HL-60 (cell line): Measurements from ENCODE around the gene DDI1.

Source experiments
- DNase-seq, 2 experiments: peaks; one replicate each; pipeline ENCODE4 v3.0.0-alpha.2; 2010 to 2020; ENCODE audit warnings: low read depth in 1 of 2, low spot score in 1 of 2
- H3K27ac ChIP-seq: fragments of 250-450 bp; sonication (Bioruptor Pico); replicated peaks from 2 replicates; pipeline ENCODE4 v1.5.1; 2020; ENCODE audit warnings: mild to moderate bottlenecking, moderate library complexity
- H3K27me3 ChIP-seq: fragments of 250-450 bp; sonication (Bioruptor Pico); 2 replicates; pipeline ENCODE4 v1.5.1; 2021; ENCODE audit warnings: mild to moderate bottlenecking, moderate library complexity; ENCODE audit not compliant: insufficient read depth, poor library complexity, severe bottlenecking
- H3K4me3 ChIP-seq: replicated peaks from 2 replicates; pipeline ENCODE4 v1.5.1; 2011; ENCODE audit warnings: mild to moderate bottlenecking, control low read depth, low read length; ENCODE audit not compliant: insufficient read depth
- GABPA ChIP-seq: IDR thresholded peaks from 2 replicates; pipeline ENCODE4 v1.6.1; 2012; ENCODE audit warnings: low read depth
- POLR2AphosphoS5 ChIP-seq: IDR thresholded peaks from 2 replicates; pipeline ENCODE4 v1.6.1; 2012; ENCODE audit warnings: low read depth
- SPI1 ChIP-seq: IDR thresholded peaks from 2 replicates; pipeline ENCODE4 v1.6.1; 2012; ENCODE audit warnings: low read depth, mild to moderate bottlenecking, borderline replicate concordance
- TF ChIP-seq, protein P1 (sequence below): IDR thresholded peaks from 2 replicates; pipeline ENCODE4 v1.6.1; 2012; ENCODE audit warnings: low read depth; ENCODE audit not compliant: insufficient replicate concordance
- TF ChIP-seq, protein P2 (sequence below): IDR thresholded peaks from one replicate; pipeline ENCODE4 v1.5.1; 2011; ENCODE audit warnings: low read length, control low read depth, inconsistent platforms; ENCODE audit not compliant: insufficient read depth

Gene DDI1

DNA sequence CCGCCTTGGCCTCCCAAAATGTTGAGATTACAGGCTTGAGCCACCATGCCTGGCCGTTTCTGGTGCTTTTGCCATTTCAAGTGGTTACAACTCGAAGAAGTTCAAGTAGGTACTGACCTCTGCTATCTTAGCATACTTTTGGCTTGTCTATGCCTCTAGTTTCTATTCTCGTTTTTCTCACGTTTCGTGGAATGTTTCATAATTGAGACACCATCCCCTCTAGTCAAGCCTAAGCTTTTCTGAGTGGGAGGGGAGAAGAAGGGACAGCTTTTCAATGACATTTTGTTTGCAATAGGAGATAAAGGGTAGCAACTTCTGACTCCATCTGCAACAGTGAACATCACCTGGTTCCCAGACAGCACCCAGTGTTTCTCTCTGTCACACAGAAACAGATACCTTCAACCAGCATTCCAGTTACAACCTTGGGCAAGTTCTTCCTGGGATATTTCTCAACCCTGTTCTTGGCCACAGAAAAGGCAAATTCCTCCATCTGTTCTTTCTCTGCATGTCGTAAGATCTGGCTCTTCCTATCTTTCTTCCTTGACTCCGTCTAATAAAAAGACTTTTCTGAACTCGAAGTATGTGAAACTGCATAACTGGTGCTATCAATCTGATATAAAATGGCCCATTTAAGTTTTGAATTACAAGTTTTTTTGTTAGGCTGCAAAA, 25.5 kb downstream of the DDI1 start:
- Histone ChIP-seq H3K4me3 (no peak overlapping the region), H3K27me3 (no peaks in the 10 kb centered on the region), H3K27ac (no peak overlapping the region)
- DNase-seq, result peak in 1 of 2 experiments; percentile 31
- TF ChIP-seq SPI1 (no peak), POLR2AphosphoS5 (no peak), GABPA (no peak)
- TF ChIP-seq, protein P1, sequence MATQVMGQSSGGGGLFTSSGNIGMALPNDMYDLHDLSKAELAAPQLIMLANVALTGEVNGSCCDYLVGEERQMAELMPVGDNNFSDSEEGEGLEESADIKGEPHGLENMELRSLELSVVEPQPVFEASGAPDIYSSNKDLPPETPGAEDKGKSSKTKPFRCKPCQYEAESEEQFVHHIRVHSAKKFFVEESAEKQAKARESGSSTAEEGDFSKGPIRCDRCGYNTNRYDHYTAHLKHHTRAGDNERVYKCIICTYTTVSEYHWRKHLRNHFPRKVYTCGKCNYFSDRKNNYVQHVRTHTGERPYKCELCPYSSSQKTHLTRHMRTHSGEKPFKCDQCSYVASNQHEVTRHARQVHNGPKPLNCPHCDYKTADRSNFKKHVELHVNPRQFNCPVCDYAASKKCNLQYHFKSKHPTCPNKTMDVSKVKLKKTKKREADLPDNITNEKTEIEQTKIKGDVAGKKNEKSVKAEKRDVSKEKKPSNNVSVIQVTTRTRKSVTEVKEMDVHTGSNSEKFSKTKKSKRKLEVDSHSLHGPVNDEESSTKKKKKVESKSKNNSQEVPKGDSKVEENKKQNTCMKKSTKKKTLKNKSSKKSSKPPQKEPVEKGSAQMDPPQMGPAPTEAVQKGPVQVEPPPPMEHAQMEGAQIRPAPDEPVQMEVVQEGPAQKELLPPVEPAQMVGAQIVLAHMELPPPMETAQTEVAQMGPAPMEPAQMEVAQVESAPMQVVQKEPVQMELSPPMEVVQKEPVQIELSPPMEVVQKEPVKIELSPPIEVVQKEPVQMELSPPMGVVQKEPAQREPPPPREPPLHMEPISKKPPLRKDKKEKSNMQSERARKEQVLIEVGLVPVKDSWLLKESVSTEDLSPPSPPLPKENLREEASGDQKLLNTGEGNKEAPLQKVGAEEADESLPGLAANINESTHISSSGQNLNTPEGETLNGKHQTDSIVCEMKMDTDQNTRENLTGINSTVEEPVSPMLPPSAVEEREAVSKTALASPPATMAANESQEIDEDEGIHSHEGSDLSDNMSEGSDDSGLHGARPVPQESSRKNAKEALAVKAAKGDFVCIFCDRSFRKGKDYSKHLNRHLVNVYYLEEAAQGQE, result no peak
- TF ChIP-seq, protein P2, sequence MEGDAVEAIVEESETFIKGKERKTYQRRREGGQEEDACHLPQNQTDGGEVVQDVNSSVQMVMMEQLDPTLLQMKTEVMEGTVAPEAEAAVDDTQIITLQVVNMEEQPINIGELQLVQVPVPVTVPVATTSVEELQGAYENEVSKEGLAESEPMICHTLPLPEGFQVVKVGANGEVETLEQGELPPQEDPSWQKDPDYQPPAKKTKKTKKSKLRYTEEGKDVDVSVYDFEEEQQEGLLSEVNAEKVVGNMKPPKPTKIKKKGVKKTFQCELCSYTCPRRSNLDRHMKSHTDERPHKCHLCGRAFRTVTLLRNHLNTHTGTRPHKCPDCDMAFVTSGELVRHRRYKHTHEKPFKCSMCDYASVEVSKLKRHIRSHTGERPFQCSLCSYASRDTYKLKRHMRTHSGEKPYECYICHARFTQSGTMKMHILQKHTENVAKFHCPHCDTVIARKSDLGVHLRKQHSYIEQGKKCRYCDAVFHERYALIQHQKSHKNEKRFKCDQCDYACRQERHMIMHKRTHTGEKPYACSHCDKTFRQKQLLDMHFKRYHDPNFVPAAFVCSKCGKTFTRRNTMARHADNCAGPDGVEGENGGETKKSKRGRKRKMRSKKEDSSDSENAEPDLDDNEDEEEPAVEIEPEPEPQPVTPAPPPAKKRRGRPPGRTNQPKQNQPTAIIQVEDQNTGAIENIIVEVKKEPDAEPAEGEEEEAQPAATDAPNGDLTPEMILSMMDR, result no peak

DNA sequence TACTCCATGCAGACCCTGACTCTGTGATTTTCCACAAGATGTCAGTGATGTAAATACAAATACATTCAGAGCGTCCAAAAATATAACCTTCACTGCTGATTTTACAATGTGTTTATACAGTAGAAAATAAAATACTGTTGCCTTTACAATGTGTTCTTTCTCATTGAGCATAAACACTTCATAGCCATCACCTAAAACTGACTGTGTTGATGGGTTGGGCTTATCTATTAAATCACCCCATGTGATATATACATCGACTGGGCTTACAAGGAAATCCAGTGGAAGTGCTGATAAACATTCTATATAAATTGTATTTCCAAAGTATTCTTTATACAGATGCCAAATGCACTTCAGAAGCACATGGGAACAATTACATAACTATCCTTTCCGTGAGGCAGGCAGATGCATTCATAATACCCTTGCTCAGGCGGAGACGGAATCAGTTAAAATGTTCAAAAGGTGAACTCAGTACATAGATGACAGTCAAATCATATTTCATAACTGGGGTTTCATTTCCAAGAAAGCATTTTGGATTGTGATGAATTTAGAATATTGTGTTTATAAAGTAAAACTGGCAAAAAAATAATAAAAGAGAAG, 27.7 kb downstream of the DDI1 start:
- DNase-seq, result no peak
- TF ChIP-seq POLR2AphosphoS5, result no peak
- TF ChIP-seq, protein P1, result no peak
- no peak for TF ChIP-seq GABPA
- no peak for TF ChIP-seq SPI1
- TF ChIP-seq, protein P2, result no peak
- H3K27me3 ChIP-seq, result no peaks in the 10 kb centered on the region
- no peak overlapping the region for H3K4me3 ChIP-seq
- H3K27ac ChIP-seq, result no peak overlapping the region

DNA sequence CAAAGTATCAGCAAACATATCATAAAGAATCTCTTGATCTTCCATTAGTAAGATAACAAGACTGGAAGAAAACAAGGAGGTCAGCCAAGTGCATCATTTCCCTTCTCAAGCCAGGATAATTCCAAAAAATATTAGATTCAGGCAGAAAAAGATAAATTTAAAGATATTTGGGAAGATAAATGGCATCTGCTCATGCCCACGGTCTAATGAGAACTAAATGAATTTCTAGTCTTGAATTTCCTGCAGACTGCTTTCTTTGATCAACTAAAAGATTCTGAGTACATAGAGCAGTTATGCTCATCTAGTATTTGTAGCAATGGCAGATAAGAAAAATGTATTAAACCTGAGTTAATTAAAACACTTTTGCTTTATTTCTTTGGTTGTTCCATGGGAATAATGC, 31.1 kb downstream of the DDI1 start:
- TF ChIP-seq POLR2AphosphoS5 (no peak), GABPA (no peak), SPI1 (no peak)
- TF ChIP-seq, protein P2, result no peak
- TF ChIP-seq, protein P1, result no peak
- no peak for DNase-seq
- no peaks in the 10 kb centered on the region for H3K27me3 ChIP-seq
- no peak overlapping the region for H3K4me3 ChIP-seq
- no peak overlapping the region for H3K27ac ChIP-seq
